Ishikawa (cell line): Measurements from ENCODE around the gene BMS1.

ENCODE experiments used
- CEBPB ChIP-seq: IDR thresholded peaks from 2 replicates; pipeline ENCODE4 v1.6.1; 2012
- CREB1 ChIP-seq: IDR thresholded peaks from 2 replicates; pipeline ENCODE4 v1.6.1; 2012; ENCODE audit warnings: low read depth
- EGR1 ChIP-seq: IDR thresholded peaks from 2 replicates; pipeline ENCODE4 v1.6.1; 2012
- EP300 ChIP-seq: IDR thresholded peaks from 2 replicates; pipeline ENCODE4 v1.6.1; 2012; ENCODE audit warnings: borderline replicate concordance
- FOXM1 ChIP-seq: IDR thresholded peaks from 2 replicates; pipeline ENCODE4 v1.6.1; 2012; ENCODE audit warnings: low read depth, borderline replicate concordance
- RAD21 ChIP-seq: IDR thresholded peaks from 2 replicates; pipeline ENCODE4 v1.6.1; 2012; ENCODE audit warnings: low read depth
- REST ChIP-seq: IDR thresholded peaks from 2 replicates; pipeline ENCODE4 v1.6.1; 2012; ENCODE audit warnings: low read depth, mild to moderate bottlenecking
- TAF1 ChIP-seq: IDR thresholded peaks from 2 replicates; pipeline ENCODE4 v1.6.1; 2012; ENCODE audit warnings: low read depth, mild to moderate bottlenecking
- TCF12 ChIP-seq: IDR thresholded peaks from 2 replicates; pipeline ENCODE4 v1.6.1; 2012; ENCODE audit warnings: low read depth
- TEAD4 ChIP-seq: IDR thresholded peaks from 2 replicates; pipeline ENCODE4 v1.6.1; 2012
- YY1 ChIP-seq: IDR thresholded peaks from 2 replicates; pipeline ENCODE4 v1.6.1; 2012; ENCODE audit warnings: low read depth
- TF ChIP-seq, protein P1 (sequence below): IDR thresholded peaks from 2 replicates; pipeline ENCODE4 v1.6.1; 2012
- TF ChIP-seq, protein P2 (sequence below): IDR thresholded peaks from 2 replicates; pipeline ENCODE4 v1.6.1; 2012

DNA sequence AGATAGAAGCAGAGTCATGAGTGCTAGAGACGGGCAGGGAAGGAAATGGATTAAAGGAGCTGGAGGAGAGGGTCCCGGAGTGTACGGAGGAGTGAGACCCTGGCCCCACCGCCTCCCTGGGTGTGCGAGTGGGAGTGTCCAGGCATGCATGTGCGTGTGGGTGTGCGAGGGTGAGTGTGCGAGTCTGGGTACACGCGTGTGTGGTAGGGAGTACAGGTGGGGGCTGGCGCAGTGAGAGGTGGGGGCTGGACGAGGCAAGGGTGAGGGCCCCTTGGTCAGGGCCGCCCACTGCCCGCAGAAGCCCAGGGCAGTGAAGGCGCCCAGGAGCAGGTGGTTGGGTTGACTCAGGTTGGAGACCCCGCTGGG, 97.6 kb downstream of the BMS1 start:
- no peak for TF ChIP-seq CREB1
- TF ChIP-seq FOXM1 = no peak
- TF ChIP-seq REST = no peak
- TF ChIP-seq YY1 = no peak
- TF ChIP-seq, protein P1, sequence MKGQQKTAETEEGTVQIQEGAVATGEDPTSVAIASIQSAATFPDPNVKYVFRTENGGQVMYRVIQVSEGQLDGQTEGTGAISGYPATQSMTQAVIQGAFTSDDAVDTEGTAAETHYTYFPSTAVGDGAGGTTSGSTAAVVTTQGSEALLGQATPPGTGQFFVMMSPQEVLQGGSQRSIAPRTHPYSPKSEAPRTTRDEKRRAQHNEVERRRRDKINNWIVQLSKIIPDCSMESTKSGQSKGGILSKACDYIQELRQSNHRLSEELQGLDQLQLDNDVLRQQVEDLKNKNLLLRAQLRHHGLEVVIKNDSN = no peak
- TF ChIP-seq TAF1 = no peak
- TF ChIP-seq EGR1 = no peak
- no peak for TF ChIP-seq TEAD4
- no peak for TF ChIP-seq TCF12
- no peak for TF ChIP-seq EP300
- TF ChIP-seq, protein P2, sequence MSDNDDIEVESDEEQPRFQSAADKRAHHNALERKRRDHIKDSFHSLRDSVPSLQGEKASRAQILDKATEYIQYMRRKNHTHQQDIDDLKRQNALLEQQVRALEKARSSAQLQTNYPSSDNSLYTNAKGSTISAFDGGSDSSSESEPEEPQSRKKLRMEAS = no peak
- no peak for TF ChIP-seq RAD21
- no peak for TF ChIP-seq CEBPB
